ENCODE measurements around the gene NEK6. TPM values are rescaled to one million over a fixed set of nuclear protein-coding genes. Genes with fewer than 3 reads are reported as not detected.

Gene NEK6
- total and polyA plus RNA-seq, 10 of the 15 experiments (the other 5 are each of a cell fraction or from before 2014, with no cell fraction given): 31.3 to 161 (median 89.2) TPM

GRCh38 chr9:124239249-124240073, 18.3 kb upstream of the NEK6 start (continued):
- TF ChIP-seq, protein P1, sequence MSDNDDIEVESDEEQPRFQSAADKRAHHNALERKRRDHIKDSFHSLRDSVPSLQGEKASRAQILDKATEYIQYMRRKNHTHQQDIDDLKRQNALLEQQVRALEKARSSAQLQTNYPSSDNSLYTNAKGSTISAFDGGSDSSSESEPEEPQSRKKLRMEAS (IDR thresholded peaks at IDR 0.05; ENCODE audit: low read depth, low read length): no peak
- TF ChIP-seq, protein P2, sequence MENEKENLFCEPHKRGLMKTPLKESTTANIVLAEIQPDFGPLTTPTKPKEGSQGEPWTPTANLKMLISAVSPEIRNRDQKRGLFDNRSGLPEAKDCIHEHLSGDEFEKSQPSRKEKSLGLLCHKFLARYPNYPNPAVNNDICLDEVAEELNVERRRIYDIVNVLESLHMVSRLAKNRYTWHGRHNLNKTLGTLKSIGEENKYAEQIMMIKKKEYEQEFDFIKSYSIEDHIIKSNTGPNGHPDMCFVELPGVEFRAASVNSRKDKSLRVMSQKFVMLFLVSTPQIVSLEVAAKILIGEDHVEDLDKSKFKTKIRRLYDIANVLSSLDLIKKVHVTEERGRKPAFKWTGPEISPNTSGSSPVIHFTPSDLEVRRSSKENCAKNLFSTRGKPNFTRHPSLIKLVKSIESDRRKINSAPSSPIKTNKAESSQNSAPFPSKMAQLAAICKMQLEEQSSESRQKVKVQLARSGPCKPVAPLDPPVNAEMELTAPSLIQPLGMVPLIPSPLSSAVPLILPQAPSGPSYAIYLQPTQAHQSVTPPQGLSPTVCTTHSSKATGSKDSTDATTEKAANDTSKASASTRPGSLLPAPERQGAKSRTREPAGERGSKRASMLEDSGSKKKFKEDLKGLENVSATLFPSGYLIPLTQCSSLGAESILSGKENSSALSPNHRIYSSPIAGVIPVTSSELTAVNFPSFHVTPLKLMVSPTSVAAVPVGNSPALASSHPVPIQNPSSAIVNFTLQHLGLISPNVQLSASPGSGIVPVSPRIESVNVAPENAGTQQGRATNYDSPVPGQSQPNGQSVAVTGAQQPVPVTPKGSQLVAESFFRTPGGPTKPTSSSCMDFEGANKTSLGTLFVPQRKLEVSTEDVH (IDR thresholded peaks at IDR 0.05; ENCODE audit: low read depth, partially characterized antibody): no peak
- TF ChIP-seq IRF3 (IDR thresholded peaks at IDR 0.05): no peak
- no peak for TF ChIP-seq CUX1 (IDR thresholded peaks at IDR 0.05; ENCODE audit: insufficient replicate concordance, low read depth, low read length)
- no peak; the same call in 1 of the 2 replicates for TF ChIP-seq ZNF217 (IDR thresholded peaks at IDR 0.05)
- TF ChIP-seq IKZF1 (conservative IDR thresholded peaks at IDR 0.05): peak; percentile 80
- peak; percentile 12 for TF ChIP-seq RELA (IDR thresholded peaks at IDR 0.05; ENCODE audit: borderline replicate concordance, partially characterized antibody)
- peak; percentile 81 for TF ChIP-seq RUNX3 (IDR thresholded peaks at IDR 0.05; ENCODE audit: low read length)
- TF ChIP-seq PAX5 (IDR thresholded peaks at IDR 0.05; ENCODE audit: borderline replicate concordance, low read depth, low read length): no peak
- TF ChIP-seq EP300 (IDR thresholded peaks at IDR 0.05; ENCODE audit: borderline replicate concordance in 1 of 2, control insufficient read depth in 1 of 2, low read depth in 2 of 2, low read length in 2 of 2): peak; percentile 37 to 52; a peak in 2 of 4 replicates
- TF ChIP-seq CREB1 (IDR thresholded peaks at IDR 0.05; ENCODE audit: low read depth): peak; percentile 23; the same call in 1 of the 2 replicates
- TF ChIP-seq HDAC2 (IDR thresholded peaks at IDR 0.05): no peak
- TF ChIP-seq, protein P3, sequence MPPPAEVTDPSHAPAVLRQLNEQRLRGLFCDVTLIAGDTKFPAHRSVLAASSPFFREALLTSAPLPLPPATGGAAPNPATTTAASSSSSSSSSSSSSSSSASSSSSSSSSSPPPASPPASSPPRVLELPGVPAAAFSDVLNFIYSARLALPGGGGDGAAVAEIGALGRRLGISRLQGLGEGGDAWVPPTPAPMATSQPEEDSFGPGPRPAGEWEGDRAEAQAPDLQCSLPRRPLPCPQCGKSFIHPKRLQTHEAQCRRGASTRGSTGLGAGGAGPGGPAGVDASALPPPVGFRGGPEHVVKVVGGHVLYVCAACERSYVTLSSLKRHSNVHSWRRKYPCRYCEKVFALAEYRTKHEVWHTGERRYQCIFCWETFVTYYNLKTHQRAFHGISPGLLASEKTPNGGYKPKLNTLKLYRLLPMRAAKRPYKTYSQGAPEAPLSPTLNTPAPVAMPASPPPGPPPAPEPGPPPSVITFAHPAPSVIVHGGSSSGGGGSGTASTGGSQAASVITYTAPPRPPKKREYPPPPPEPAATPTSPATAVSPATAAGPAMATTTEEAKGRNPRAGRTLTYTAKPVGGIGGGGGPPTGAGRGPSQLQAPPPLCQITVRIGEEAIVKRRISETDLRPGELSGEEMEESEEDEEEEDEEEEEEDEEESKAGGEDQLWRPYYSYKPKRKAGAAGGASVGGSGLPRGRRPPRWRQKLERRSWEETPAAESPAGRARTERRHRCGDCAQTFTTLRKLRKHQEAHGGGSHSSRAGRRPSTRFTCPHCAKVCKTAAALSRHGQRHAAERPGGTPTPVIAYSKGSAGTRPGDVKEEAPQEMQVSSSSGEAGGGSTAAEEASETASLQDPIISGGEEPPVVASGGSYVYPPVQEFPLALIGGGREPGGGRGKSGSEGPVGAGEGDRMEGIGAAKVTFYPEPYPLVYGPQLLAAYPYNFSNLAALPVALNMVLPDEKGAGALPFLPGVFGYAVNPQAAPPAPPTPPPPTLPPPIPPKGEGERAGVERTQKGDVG (CRISPR knock-in tag; IDR thresholded peaks at IDR 0.05): no peak

All from GM12878 (cell line).